H9 (cell line): ENCODE data around the gene RGS2. TPM values are rescaled to one million over a fixed set of nuclear protein-coding genes. Genes with fewer than 3 reads are reported as not detected.
A peak's percentile ranks its signal among the peaks of the same experiment; 100 is the strongest.

ENCODE experiments used
- DNase-seq: peaks from one replicate; pipeline ENCODE4 v3.0.0-alpha.2; 2017
- H2AFZ ChIP-seq: one replicate; pipeline ENCODE4 v1.6.1; 2013; ENCODE audit warnings: mild to moderate bottlenecking, low read length, control low read depth, moderate library complexity
- H2AK5ac ChIP-seq: 2 replicates; pipeline ENCODE4 v1.6.1; 2013; ENCODE audit warnings: low read length, control low read depth, mixed read lengths; ENCODE audit not compliant: insufficient read length
- H2BK120ac ChIP-seq: one replicate; pipeline ENCODE4 v1.6.1; 2013; ENCODE audit warnings: low read depth, mild to moderate bottlenecking, low read length, control low read depth, inconsistent platforms; ENCODE audit not compliant: poor library complexity, severe bottlenecking
- H2BK12ac ChIP-seq: 2 replicates; pipeline ENCODE4 v1.6.1; 2013; ENCODE audit warnings: low read length, control low read depth, mixed read lengths, low read depth; ENCODE audit not compliant: insufficient read length
- H2BK15ac ChIP-seq: 2 replicates; pipeline ENCODE4 v1.6.1; 2013; ENCODE audit warnings: low read depth, low read length, control low read depth
- H2BK20ac ChIP-seq: one replicate; pipeline ENCODE4 v1.6.1; 2013; ENCODE audit warnings: low read depth, mild to moderate bottlenecking, low read length, control low read depth, inconsistent platforms; ENCODE audit not compliant: poor library complexity, severe bottlenecking
- H2BK5ac ChIP-seq: 2 replicates; pipeline ENCODE4 v1.6.1; 2013; ENCODE audit warnings: low read length, control low read depth, mixed read lengths; ENCODE audit not compliant: insufficient read length
- H3K14ac ChIP-seq: 2 replicates; pipeline ENCODE4 v1.6.1; 2013; ENCODE audit warnings: low read length, control low read depth; ENCODE audit not compliant: insufficient read depth
- H3K18ac ChIP-seq: 2 replicates; pipeline ENCODE4 v1.6.1; 2013; ENCODE audit warnings: low read depth, mild to moderate bottlenecking, mixed read lengths, low read length, control low read depth; ENCODE audit not compliant: insufficient read length
- H3K23ac ChIP-seq: 2 replicates; pipeline ENCODE4 v1.6.1; 2013; ENCODE audit warnings: low read length, control low read depth, mixed read lengths, low read depth; ENCODE audit not compliant: insufficient read length
- H3K23me2 ChIP-seq: 2 replicates; pipeline ENCODE4 v1.6.1; 2013; ENCODE audit warnings: low read depth, mild to moderate bottlenecking, mixed read lengths, low read length, control low read depth; ENCODE audit not compliant: insufficient read length, poor library complexity, severe bottlenecking
- H3K27ac ChIP-seq: 2 replicates; pipeline ENCODE4 v1.5.1; 2013; ENCODE audit warnings: low read length, control low read depth, mixed read lengths, low read depth; ENCODE audit not compliant: insufficient read length
- H3K27me3 ChIP-seq: 2 replicates; pipeline ENCODE4 v1.6.1; 2013; ENCODE audit warnings: low read length, control low read depth, inconsistent platforms; ENCODE audit not compliant: insufficient read depth
- H3K4ac ChIP-seq: 2 replicates; pipeline ENCODE4 v1.6.1; 2013; ENCODE audit warnings: low read depth, mild to moderate bottlenecking, control low read depth, inconsistent platforms, low read length, moderate library complexity
- H3K4me1 ChIP-seq: 2 replicates; pipeline ENCODE4 v1.6.1; 2013; ENCODE audit warnings: low read length, control low read depth, inconsistent platforms; ENCODE audit not compliant: insufficient read depth
- H3K4me2 ChIP-seq: 2 replicates; pipeline ENCODE4 v1.6.1; 2013; ENCODE audit warnings: low read length, control low read depth, mixed read lengths; ENCODE audit not compliant: insufficient read length, insufficient read depth
- H3K56ac ChIP-seq: 2 replicates; pipeline ENCODE4 v1.6.1; 2013; ENCODE audit warnings: low read depth, mild to moderate bottlenecking, mixed read lengths, low read length, control low read depth; ENCODE audit not compliant: insufficient read length
- H3K79me1 ChIP-seq: 2 replicates; pipeline ENCODE4 v1.6.1; 2013; ENCODE audit warnings: low read depth, mild to moderate bottlenecking, moderate library complexity, low read length, control low read depth, inconsistent platforms; ENCODE audit not compliant: insufficient read depth, poor library complexity, severe bottlenecking
- H3K79me2 ChIP-seq: 2 replicates; pipeline ENCODE4 v1.6.1; 2013; ENCODE audit warnings: low read length, control low read depth, inconsistent platforms; ENCODE audit not compliant: insufficient read depth
- H3K9ac ChIP-seq: 2 replicates; pipeline ENCODE4 v1.6.1; 2013; ENCODE audit warnings: low read length, control low read depth, mixed read lengths; ENCODE audit not compliant: insufficient read length; ENCODE audit errors: extremely low read depth
- H3K9me3 ChIP-seq: one replicate; pipeline ENCODE4 v1.6.1; 2013; ENCODE audit warnings: low read depth, low read length, inconsistent platforms; ENCODE audit not compliant: control insufficient read depth
- H3T11ph ChIP-seq: one replicate; pipeline ENCODE4 v1.6.1; 2013; ENCODE audit warnings: mild to moderate bottlenecking, low read length, control low read depth, inconsistent platforms
- H4K20me1 ChIP-seq: one replicate; pipeline ENCODE4 v1.6.1; 2013; ENCODE audit not compliant: control insufficient read depth, insufficient read length, insufficient read depth
- H4K5ac ChIP-seq: 2 replicates; pipeline ENCODE4 v1.6.1; 2013; ENCODE audit warnings: low read depth, mild to moderate bottlenecking, mixed read lengths, low read length, control low read depth; ENCODE audit not compliant: insufficient read length
- H4K8ac ChIP-seq: replicated peaks from 2 replicates; pipeline ENCODE4 v1.6.1; 2013; ENCODE audit warnings: low read length, control low read depth, mixed read lengths, low read depth; ENCODE audit not compliant: insufficient read length
- H4K91ac ChIP-seq: 2 replicates; pipeline ENCODE4 v1.6.1; 2013; ENCODE audit warnings: low read depth, mild to moderate bottlenecking, moderate library complexity, mixed read lengths, low read length, control low read depth; ENCODE audit not compliant: insufficient read length
- H3K27ac Mint-ChIP-seq, 3 experiments: 2 replicates in 2 of 3; 3 replicates in 1 of 3; pipeline ENCODE4 v1.8.0; 2020 to 2021; ENCODE audit warnings: mixed read lengths in 3 of 3, mild to moderate bottlenecking in 1 of 3, moderate library complexity in 1 of 3
- H3K27me3 Mint-ChIP-seq: 2 replicates; pipeline ENCODE4 v1.8.0; 2021; ENCODE audit warnings: low read depth, mild to moderate bottlenecking, moderate library complexity, mixed read lengths
- H3K36me3 Mint-ChIP-seq, 3 experiments: 2 replicates in 2 of 3; 3 replicates in 1 of 3; pipeline ENCODE4 v1.8.0; 2020 to 2021; ENCODE audit warnings: low read depth in 3 of 3, mixed read lengths in 3 of 3; ENCODE audit not compliant: insufficient read depth in 1 of 3
- H3K4me1 Mint-ChIP-seq, 2 experiments: 2 replicates each; pipeline ENCODE4 v1.8.0; 2020; ENCODE audit warnings: mixed read lengths in 2 of 2
- H3K4me3 Mint-ChIP-seq, 2 experiments: 2 replicates in 1 of 2; 3 replicates in 1 of 2; pipeline ENCODE4 v1.8.0; 2020 to 2021; ENCODE audit warnings: mild to moderate bottlenecking in 2 of 2, mixed read lengths in 2 of 2, moderate library complexity in 1 of 2
- H3K9me3 Mint-ChIP-seq, 2 experiments: 2 replicates in 1 of 2; 3 replicates in 1 of 2; pipeline ENCODE4 v1.8.0; 2020; ENCODE audit warnings: mild to moderate bottlenecking in 2 of 2, mixed read lengths in 2 of 2, moderate library complexity in 1 of 2
- total RNA-seq: library from RNA; stranded (reverse); gene quantifications from 2 replicates; pipeline ENCODE4 v1.2.1, GENCODE V29; 2021
- TF ChIP-seq, protein P1 (sequence below): fragments of 200-600 bp; sonication (generic); conservative IDR thresholded peaks from 3 replicates; pipeline ENCODE4 v1.8.0; 2021; ENCODE audit warnings: antibody characterized with exemption, mild to moderate bottlenecking

The RGS2 gene
- total RNA-seq, 1 experiment from 2014 or later, result 13.9 TPM

DNA sequence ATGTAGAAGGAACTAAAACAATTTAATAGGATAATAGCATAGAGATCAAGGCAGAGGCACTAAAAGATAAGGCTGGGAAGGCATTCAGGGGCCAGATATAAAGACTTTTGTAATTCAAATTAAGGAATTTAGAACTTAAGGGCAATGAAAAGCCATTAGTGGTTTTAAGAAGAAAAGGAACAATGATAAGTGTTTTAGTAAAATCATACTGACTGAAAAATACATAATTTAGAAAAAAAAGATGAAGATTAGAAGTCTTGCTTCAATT is 14.1 kb upstream of the RGS2 start:
- H3K9ac ChIP-seq, result no peak overlapping the region
- no peaks in the 10 kb centered on the region for H3K36me3 Mint-ChIP-seq
- H4K5ac ChIP-seq, result no peak overlapping the region
- H3K4me1 ChIP-seq, result no peaks in the 10 kb centered on the region; the same call in 1 of the 2 replicates
- H3K9me3 Mint-ChIP-seq, result no peaks in the 10 kb centered on the region; a peak in 3 of 5 replicates
- no peak overlapping the region for H4K91ac ChIP-seq
- no peaks in the 10 kb centered on the region for H4K20me1 ChIP-seq
- no peaks in the 10 kb centered on the region for H3K23me2 ChIP-seq
- no peak overlapping the region for H2BK12ac ChIP-seq
- H3K79me1 ChIP-seq, result no peaks in the 10 kb centered on the region
- no peak overlapping the region for H3T11ph ChIP-seq
- H3K4me3 Mint-ChIP-seq, result peak overlapping the region in 1 of 2 experiments; percentile 16; a peak in 1 of 5 replicates
- no peaks in the 10 kb centered on the region for H3K27me3 ChIP-seq
- no peak overlapping the region for H2BK5ac ChIP-seq
- TF ChIP-seq, protein P1, sequence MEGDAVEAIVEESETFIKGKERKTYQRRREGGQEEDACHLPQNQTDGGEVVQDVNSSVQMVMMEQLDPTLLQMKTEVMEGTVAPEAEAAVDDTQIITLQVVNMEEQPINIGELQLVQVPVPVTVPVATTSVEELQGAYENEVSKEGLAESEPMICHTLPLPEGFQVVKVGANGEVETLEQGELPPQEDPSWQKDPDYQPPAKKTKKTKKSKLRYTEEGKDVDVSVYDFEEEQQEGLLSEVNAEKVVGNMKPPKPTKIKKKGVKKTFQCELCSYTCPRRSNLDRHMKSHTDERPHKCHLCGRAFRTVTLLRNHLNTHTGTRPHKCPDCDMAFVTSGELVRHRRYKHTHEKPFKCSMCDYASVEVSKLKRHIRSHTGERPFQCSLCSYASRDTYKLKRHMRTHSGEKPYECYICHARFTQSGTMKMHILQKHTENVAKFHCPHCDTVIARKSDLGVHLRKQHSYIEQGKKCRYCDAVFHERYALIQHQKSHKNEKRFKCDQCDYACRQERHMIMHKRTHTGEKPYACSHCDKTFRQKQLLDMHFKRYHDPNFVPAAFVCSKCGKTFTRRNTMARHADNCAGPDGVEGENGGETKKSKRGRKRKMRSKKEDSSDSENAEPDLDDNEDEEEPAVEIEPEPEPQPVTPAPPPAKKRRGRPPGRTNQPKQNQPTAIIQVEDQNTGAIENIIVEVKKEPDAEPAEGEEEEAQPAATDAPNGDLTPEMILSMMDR, result no peak
- no peak overlapping the region for H3K4ac ChIP-seq
- H2BK20ac ChIP-seq, result no peak overlapping the region
- DNase-seq, result no peak
- no peak overlapping the region for H3K23ac ChIP-seq
- H2AFZ ChIP-seq, result no peak overlapping the region
- H3K18ac ChIP-seq, result no peak overlapping the region
- no peak overlapping the region for H3K56ac ChIP-seq
- no peak overlapping the region for H3K27ac ChIP-seq
- H3K9me3 ChIP-seq, result no peaks in the 10 kb centered on the region
- no peak overlapping the region for H3K4me2 ChIP-seq
- H2AK5ac ChIP-seq, result no peak overlapping the region
- H3K27ac Mint-ChIP-seq, result peak overlapping the region in 2 of 3 experiments; percentile 86 to 92; a peak in 4 of 7 replicates
- no peaks in the 10 kb centered on the region for H3K79me2 ChIP-seq
- no peak overlapping the region for H4K8ac ChIP-seq
- H2BK120ac ChIP-seq, result no peak overlapping the region
- no peak overlapping the region for H3K14ac ChIP-seq
- H3K4me1 Mint-ChIP-seq, result peaks cover 22 to 25% of the 10 kb centered on the region in 2 experiments
- no peak overlapping the region for H2BK15ac ChIP-seq
- no peaks in the 10 kb centered on the region for H3K27me3 Mint-ChIP-seq
